HG03025 (cell line): ENCODE results near the gene PROM1.
A peak's percentile ranks its signal among the peaks of the same experiment; 100 is the strongest.

Source experiments
- ATAC-seq: cut with Tn5 transposase; IDR thresholded peaks from one replicate; pipeline ENCODE4 v1.9.1; 2021; ENCODE audit warnings: mild to moderate bottlenecking, moderate library complexity; ENCODE audit not compliant: unreplicated experiment, low FRiP score

PROM1 gene

DNA sequence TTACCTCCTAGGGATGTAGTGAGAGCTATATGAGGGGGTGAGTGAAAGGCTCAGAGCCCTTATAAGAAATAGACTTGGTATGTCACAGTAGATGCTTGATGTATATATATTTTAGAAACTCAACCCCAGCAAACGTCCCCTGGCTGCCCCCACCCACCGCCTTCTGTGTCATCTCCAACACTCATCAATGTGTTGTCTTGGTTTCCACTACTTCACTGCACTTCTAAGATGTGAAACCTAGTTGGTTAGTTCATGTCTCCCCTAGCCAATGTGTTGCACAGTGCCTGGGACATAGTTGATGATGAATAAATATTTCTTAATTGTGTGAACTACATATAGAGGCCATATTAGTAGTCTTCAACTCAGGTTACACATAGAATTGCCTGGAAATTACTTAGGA, 125.3 kb downstream of the PROM1 start:
- ATAC-seq = no peak

DNA sequence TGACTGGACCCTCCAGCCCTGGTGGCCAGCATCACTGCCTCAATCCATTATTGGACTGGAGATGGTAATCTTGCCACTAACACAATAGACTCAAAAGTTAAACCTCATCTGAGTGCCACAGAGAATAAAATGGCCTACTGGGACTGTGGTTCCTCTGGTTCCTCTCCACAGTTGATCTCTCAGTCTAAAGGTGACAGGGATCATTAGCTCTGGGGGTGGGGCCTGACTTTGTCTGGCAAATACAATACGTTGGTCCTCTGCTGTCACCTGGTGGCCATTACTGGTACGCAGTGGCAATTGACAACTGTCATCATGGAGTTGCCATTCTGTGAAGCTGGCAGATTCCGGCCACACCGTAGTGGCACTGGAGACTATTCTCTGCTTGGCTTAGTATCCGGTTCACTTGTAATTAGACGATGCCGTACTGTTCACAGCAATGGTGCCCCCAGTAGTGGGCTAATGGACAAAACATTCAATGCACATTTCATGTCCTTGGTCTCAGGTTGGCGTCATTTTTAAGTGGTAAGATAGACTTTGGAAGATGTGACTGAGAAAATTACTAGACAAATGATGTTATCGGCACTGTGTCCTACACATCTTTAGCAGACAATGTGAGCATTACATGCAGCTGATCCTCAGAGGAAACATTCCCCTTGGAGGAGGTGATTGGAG, 127.5 kb downstream of the PROM1 start:
- peak; percentile 98 for ATAC-seq

DNA sequence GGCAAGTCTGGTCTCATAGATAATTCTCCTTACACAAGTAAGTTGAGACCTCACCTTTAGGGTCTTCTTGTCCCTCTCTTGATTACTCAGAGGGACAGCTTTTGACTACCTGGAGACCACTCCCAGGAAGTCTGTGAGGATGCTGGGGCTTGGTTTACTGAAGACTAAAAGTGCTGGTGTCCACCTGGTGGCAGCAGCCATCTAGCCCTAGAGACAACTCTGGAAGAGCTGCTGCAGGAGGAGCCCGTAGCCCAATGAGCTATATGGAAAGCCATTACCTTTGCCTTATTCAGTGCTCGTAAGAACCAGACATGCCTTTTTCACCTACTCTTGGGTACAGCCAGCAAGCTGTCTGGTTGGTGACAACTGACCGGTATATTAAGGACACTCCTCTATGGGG, 128.2 kb downstream of the PROM1 start:
- ATAC-seq = no peak

DNA sequence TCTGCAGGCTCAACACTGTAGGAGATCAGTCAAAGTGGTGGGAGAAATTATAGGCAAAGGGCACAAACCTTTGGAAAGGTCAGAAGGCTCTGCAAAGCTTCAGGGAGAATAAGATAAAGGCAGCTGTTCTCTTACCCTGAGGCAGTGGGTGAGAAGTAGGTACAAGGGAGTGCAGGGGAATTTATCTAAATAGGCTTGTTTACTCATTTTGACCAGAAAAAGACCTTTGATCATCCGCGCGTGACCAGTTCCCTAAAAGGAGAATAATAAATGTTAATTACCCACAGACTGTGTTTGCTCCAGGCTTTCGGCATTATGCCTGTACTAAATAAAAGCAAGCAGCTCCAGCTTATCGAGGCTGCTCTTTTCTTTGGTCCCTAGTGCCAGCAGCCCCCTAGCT, 130.2 kb downstream of the PROM1 start:
- ATAC-seq = no peak

- ATAC-seq = no peak
Observed at GRCh38 chr4:15951781-15952180, 132.0 kb downstream of the PROM1 start.

GRCh38 chr4:15948826-15949225, 135.0 kb downstream of the PROM1 start:
- ATAC-seq = no peak

- ATAC-seq = no peak
Observed at GRCh38 chr4:15947684-15948083, 136.1 kb downstream of the PROM1 start.

DNA sequence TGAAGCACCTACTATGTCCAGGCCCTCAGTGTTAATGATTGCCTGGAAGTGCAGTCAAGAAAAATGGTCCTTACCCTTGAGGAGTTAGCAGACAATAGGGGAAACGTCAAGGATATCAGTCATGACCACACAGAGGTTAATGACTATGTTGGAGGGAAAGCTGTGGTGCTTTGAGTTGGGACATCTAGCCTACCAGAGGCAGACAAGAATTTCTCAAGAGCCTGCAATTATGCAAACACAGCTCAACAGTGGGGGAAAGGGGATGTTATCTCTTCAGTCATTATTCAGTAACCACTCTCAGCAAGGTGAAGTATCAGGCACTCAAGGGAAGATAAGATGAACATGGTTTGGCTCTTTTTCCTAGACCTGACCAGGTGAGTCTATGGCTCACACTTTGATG, 138.3 kb downstream of the PROM1 start:
- ATAC-seq = no peak

GRCh38 chr4:15944895-15945294, 138.9 kb downstream of the PROM1 start:
- ATAC-seq = no peak

GRCh38 chr4:15942283-15942682, 141.5 kb downstream of the PROM1 start:
- ATAC-seq = no peak

DNA sequence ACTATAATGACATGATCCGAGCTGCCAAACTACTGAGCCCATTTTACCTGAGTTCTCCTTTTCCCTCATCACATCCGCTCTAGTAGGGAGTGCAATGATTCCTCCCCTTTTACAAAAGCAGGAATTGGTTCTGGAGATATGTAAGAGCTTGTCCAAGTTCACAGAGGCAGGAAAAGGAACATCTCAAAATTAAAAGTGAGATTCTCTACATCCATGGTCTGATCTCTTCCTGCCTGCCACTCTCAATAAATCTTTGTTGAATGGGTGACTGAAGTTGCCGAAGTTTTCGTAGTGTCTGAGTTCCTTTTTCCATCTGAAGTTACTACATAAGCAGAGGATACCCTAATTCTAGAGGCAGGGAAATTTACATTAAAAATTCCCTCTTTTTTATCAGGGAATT, 145.2 kb downstream of the PROM1 start, which contains the start of gene FGFBP1:
Gene FGFBP1 (minus strand): TSS at position 101 of the 400 bp plus-strand sequence. CDS start 2,108 bp downstream, outside the sequence.
- no peak for ATAC-seq

- ATAC-seq = no peak
Observed at GRCh38 chr4:15938182-15938581, 145.6 kb downstream of the PROM1 start.

GRCh38 chr4:15936495-15936894, 147.3 kb downstream of the PROM1 start:
- no peak for ATAC-seq

DNA sequence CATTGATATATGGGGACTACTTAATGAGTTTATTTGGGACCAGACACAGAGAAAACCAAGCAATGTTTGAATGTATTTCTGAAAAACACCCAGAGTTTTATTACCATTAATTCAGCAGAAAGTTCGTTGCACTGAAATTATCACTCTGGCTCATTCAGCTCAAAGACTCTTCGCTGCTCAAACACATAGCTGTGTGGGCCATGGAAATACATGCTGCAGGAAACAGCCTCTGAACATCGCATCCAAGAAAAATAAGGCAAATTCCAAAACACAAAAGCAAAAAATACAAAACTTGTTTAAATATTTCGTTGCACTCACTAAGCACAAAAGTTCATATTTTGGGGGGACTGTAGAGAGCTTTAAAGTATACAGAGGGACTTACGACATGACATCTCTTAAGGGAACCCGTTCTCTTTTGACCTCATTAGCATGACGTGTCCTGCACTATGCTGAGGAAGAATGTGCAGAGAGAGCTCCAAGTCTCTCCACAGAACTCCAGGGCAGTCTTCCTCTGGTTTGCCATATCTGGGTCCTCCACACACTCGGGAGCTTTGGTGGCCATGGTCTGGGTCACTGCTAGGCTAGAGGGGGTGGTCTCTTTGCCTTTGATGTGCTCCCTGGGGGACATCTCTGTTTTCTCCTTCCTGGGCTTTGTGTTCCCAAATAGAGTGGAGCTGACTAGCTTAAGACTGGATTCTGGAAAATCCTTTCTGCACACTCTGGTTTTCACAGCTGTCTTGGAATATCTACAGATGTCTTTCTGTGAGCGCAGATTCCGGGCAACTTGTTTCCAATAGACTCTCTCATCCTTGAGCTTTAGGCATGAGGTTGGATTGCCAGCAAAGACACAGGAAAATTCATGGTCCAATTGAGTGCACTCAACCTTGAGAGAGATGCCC, 148.1 kb downstream of the PROM1 start:
- no peak for ATAC-seq

GRCh38 chr4:15934259-15934658, 149.6 kb downstream of the PROM1 start:
- ATAC-seq = no peak

DNA sequence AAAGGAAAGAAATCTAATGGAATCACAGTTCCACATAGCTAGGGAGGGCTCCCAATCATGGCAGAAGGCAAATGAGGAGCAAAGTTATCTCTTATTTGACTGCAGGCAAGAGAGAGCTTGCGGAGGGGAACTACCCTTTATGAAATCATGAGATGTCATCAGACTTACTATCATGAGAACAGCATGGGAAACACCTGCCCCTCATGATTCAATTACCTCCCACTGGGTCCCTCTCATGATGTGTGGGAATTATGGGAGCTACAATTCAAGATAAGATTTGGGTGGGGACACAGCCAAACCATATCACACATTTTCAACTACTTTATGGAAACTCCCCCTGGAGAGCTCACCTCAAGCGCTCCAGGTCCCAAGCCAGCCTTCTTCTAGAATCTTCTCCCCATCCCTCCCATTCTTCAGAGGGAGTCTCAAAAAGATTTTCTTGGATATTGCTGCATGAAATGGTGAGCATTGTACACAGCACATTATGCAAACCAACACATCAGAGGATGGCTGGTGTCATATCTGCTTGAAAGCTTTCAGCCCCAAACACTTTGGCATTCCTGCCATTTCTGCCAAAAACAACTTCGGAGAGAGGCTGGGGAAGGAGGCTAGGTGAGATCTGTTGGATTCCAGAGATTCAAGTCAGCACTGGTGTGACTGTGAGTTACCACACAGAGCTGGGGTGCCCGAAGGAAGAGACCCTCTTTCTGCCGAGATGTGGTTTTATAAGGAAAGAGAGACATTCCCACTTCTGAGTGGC, 152.2 kb downstream of the PROM1 start:
- ATAC-seq = no peak

DNA sequence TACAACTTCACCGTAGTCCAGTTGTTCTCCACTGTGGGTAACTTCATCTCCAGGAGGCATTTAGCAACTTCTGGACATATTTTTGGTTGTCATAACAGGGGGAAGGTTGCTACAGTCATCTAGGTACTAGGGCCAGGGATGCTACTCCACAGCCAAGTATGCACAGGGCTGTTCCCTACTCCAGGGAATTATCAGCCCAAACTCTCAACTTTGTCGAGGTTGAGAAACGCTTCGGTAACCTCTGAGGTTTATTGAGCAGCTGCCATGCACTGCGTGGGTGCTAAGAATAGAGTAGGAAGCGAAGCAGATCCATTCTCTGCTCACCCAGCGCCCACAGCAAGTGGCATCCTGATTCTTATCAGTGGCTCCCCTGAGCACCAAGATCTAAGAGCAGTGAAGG, 153.5 kb downstream of the PROM1 start:
- no peak for ATAC-seq

DNA sequence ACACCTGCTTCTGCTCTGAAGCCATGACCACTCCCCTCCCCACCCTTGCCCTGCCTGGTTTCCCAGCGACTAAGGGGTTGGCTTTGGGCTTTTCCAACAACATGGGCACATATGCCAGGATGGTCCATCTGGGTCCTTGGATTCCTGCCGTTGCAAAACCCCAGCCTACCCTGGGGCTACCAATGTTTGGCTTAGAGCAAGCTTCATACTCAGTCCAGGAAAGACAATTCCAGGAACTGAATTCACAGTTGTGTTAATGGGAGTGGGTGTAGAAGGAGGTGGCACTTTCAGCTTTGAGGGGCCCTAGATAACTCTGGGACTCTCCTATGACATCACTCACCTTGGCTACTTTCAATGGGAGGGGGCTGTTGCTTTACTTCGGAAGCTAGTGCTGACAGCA, 154.3 kb downstream of the PROM1 start:
- no peak for ATAC-seq

DNA sequence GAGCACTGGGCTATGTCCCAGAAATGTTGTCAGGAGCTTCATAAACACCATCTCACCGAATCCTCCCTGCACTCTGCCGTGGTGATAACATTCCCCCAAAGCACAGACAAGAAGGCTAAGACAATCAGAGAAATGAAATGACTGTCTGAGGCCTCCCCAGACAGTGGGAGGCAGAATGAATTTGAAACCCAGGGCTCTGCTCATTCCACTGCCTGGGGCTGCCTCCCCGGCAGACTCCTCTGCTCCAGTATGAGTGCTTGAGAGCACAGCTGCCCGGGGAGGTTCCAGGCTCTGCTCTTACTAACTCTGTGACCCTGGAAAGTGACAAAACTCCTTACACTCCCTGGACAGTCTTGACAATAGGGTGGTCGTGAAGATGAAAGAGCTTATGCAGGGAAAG, 154.9 kb downstream of the PROM1 start:
- no peak for ATAC-seq

DNA sequence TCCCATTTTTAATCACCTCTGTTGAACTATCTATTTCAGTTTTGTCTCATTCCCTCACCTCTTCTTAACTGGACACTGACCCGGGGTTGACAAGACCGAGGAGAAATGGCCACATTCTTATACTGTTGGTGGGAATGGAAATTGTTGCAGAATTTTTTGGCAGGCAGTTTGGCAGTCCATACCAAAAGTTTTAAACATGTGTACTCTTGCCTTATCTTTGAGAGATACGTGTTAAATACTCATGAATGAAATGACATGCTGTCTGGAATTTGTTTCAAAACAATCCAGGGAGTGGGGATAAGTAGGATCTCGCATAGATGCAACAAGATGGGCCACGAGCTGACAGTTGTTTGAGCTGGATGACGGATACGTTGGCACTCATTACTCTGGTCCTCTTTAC, 157.3 kb downstream of the PROM1 start:
- ATAC-seq = no peak

GRCh38 chr4:15925830-15926229, 158.0 kb downstream of the PROM1 start:
- no peak for ATAC-seq
